Measurements from ENCODE around the gene FBXL7. TPM values are rescaled to one million over a fixed set of nuclear protein-coding genes. Genes with fewer than 3 reads are reported as not detected.
"Not testable (repeated sequence)": the region's sequence is repeated elsewhere in the genome, so short reads cannot be mapped to it uniquely, and the experiment has no call there.

The FBXL7 gene
- total RNA-seq, 1 donor from 2014 or later = not detected

- intact Hi-C loops (cut with micrococcal nuclease) = not testable (repeated sequence)
These were observed 372.3 kb downstream of the FBXL7 start for GRCh38 chr5:15872259-15872658.

DNA sequence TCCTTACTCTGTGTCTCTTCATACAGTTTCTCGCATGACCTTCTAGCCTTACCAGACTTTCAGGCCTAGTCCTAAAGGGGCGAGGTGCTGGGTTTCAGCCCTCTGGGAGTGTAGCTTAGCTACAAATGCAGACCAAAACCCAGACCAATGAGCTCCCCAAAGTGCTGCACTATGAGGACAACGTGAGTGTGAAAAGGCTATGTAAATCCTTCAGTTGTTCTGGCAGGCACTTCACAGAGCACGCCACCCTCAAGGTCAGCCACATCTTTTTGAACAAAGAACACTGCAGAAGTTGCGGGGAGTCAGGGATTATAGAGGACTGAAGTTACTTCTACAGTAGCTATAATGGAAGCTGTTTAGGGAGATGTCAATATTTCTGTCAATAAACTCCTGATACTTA lies 377.9 kb downstream of the FBXL7 start:
- intact Hi-C loops (cut with micrococcal nuclease) = no loop called here

DNA sequence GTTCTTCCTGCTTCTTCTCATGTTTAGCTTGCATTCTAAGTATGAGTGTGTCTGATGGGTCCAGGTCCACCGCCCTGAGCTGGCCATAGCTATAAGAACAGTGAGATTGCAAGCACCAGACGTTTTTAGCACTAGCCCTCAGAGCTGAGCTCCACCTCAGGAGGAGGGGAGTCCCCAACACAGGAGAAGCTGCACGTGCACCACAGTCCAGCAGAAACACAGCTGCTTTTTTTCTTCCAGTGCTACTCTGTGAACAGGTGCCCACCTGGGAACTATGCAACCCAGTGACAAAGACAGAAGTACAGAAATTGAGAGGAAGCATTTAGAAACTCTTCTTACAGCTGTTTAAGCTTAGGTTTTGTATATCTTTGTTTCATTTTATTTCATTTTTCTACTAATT lies 380.2 kb downstream of the FBXL7 start:
- intact Hi-C loops (cut with micrococcal nuclease) = no loop called here

GRCh38 chr5:15885156-15885555 lies 385.2 kb downstream of the FBXL7 start:
- intact Hi-C loops (cut with micrococcal nuclease) = no loop called here

GRCh38 chr5:15886156-15886555 lies 386.2 kb downstream of the FBXL7 start:
- intact Hi-C loops (cut with micrococcal nuclease) = no loop called here

- intact Hi-C loops (cut with micrococcal nuclease) = no loop called here
These were observed 387.1 kb downstream of the FBXL7 start for GRCh38 chr5:15887093-15887492.

DNA sequence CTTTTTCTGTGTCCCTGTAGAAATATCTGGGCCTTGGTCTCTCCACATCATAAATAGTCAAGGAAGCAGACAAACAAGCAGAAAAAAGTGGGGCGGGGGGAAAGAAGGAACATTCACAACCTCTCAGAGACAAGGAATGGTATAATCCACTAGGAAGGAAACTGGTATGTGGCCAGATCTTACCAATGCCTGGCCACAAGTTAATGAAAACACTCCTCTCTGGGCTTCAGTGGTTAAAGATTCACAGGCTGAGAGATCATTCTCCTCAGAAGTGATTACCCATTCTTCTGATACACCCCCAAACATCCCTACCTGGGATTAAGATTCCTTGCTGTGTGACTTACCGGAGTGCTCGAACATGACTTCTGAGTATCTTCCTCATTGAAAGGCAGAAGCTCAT lies 389.0 kb downstream of the FBXL7 start:
- intact Hi-C loops (cut with micrococcal nuclease) = no loop called here

DNA sequence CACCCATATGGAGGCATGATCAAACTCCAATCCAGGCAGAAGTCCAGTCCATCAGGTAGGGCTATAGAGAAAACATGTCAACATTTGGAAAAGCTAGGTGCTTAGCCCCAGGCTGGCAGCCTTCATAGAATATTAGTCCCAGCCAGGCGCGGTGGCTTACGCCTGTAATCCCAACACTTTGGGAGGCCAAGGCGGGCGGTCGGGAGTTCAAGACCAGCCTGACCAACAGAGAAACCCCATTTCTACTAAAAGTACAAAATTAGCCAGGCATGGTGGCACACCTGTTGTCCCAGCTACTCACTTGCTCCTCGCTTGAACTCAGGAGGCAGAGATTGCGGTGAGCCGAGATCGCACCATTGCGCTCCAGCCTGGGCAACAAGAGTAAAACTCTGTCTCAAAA lies 393.9 kb downstream of the FBXL7 start:
- intact Hi-C loops (cut with micrococcal nuclease) = no loop called here

DNA sequence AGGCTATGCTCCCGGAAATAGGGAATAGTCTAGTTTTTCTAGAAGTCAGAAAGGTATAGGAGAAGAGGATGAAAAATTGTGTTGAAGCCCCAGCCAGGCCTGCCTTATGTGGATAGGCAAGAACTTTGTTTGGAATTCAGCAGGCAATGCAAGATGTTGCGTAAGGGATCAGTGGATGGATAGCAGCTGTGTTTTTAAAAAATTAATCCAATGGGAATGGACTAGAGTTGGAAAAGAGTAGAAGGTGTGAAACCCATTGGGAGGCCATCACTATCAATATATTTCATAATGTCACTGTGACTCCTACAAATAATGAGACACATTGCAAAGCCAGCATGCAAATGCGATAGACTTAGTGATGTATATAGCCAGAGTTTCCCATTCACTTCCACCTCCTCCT lies 397.7 kb downstream of the FBXL7 start:
- intact Hi-C loops (cut with micrococcal nuclease) = no loop called here

DNA sequence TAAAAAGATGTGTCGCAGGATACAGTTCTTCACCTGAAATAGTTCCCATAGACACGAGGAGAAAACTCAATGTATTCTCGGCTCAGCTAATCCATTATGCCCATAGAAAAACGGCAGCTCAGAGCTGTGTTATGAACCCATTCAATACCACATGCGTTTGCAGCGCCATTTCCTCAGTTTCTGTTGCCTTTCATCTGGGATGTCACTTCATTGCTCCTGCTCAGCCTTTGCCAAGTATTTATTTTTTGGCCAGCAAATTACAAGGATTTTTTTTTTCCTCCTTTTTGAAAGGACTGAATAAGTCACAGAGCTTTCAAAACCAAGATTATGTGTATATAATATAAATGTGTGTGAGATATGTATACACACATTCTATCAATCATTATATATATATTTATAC lies 398.7 kb downstream of the FBXL7 start:
- intact Hi-C loops (cut with micrococcal nuclease) = no loop called here

DNA sequence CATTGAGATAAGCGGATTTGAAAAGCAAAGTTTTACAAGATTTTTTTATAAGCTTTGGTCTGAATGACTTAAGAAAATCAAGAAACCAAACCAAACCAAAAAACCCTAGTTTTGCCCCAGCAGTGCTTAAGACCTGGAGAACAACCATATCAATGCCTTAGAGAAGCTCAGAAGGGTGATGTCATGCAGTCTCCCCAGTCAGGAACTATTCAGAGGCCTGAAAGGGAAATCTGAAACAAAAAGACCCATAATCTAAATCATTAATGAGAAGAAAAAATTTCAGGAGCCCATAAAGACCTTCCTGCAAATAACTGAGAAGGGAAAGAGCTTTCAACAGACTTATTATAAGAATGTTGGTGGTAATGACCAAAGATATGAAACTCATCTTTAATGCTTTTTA lies 399.5 kb downstream of the FBXL7 start:
- intact Hi-C loops (cut with micrococcal nuclease) = no loop called here

- intact Hi-C loops (cut with micrococcal nuclease) = no loop called here
These were observed 401.2 kb downstream of the FBXL7 start for GRCh38 chr5:15901151-15901550.

GRCh38 chr5:15902066-15902465 lies 402.1 kb downstream of the FBXL7 start:
- intact Hi-C loops (cut with micrococcal nuclease) = no loop called here

DNA sequence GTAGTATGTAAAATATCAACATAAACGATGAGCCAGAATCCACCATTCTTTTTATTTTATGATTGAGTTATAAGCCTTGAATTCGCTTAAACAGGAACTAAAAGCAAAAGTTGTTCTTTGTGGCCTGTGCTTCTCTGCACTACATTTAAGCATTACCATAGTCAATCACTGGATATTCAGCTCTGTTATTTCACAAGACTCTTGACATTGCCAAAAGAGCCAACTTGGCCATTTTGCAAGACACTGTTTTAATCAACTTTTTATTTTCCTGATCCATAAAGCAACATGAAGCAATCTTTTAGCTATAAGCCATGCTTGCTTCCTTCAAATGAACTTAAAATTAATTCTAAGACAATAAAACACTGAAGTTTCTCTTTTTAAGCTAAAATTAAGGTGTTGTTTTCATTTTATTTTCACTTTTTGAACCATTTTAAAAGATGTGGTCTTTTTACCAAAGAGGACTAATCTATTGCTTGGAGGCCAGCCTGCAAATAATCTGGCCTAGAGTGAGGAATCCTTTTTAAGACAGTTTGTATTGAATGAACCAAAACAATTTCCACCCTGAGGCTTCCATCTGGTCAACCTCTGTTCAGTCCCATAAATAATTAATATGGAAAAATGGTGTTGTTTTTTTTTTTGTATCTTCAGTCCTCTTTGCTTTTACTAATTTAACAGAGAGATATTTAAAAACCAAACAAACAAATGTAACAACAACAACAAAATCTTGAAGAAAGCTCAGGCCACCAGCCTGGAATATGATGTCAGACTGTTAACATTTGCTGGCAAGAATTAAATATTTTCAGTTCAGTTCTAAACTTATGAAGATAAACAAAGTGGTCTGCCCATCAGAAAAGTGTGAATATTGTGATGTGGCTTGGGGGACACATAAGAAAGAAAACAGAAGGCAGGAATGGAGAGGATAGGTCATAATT lies 405.2 kb downstream of the FBXL7 start:
- intact Hi-C loops (cut with micrococcal nuclease) = no loop called here

DNA sequence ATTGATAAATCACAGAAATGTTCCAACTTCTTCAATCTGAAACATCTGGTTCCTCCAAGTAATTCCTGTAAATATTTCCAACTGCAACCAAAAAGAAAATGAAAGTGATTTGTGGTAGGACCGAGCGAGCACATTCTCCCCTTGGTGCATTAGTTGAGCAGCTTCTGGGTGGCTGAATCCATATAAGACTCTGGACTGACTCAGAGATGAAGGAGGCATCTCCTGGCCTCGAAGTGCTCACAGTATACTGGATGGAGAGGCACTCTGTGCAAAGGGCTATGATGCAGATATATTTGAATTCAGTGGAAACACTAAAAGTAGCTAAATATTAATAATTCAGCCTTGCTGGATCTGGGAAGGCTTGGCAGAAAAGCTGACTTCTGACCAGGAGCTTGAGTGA lies 414.7 kb downstream of the FBXL7 start:
- intact Hi-C loops (cut with micrococcal nuclease) = no loop called here

DNA sequence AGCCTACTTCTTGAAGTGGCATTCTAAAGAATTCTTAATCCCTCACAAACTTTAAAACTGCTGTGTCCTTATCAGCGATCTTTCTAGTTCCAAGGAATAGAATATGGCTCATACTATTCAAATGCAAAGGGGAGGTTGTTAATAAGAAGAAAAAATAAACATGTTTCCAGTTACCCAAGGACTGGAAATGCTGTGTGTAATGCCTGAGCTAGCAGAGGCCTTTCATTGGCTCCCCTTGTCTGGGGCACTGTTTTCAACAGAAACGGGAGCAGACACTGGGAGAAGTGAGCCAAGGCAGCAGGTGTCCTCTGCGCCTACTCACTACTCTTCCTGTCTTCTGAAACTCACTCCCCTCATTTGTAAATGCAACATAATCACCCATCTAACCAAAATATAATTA lies 426.6 kb downstream of the FBXL7 start:
- intact Hi-C loops (cut with micrococcal nuclease) = no loop called here

GRCh38 chr5:15927710-15928380 lies 427.9 kb downstream of the FBXL7 start:
- intact Hi-C loops (cut with micrococcal nuclease) = no loop called here

DNA sequence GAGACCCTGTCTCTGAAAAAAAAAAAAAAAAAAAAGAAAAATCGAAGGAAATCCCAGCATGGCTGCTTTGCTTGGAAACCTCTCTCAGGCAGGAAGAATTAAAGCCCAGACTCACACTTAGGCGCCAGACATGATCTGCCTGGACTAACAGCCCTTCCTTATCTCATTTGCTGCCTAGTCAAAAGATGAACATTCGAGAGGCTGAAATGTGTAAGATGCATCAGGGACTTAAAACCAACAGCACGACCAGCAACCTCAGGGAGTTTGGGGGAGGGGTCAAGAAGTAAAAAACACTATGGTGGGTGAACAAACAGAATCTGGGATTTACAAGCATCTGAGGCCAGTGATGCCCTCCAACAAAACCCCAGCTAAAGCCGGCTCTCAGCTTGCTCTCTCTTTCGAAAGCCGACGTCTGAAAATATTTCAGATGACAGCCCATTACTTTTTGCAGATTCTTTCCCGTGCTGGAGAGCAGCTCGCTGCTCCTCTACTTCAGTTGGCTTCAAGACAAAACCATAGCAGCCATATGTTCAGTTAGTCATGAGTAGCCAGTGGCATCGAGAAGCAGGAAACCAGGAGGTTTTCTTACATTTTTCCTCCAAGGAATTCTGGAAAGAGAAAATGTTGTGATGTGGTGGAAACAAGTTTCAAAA lies 429.8 kb downstream of the FBXL7 start:
- intact Hi-C loops (cut with micrococcal nuclease) = no loop called here

- intact Hi-C loops (cut with micrococcal nuclease) = no loop called here
These were observed 432.1 kb downstream of the FBXL7 start for GRCh38 chr5:15932066-15932465.

- intact Hi-C loops (cut with micrococcal nuclease) = no loop called here
These were observed 433.6 kb downstream of the FBXL7 start for GRCh38 chr5:15933259-15934207.
